Measurements from ENCODE around the gene MSI1.

DNA sequence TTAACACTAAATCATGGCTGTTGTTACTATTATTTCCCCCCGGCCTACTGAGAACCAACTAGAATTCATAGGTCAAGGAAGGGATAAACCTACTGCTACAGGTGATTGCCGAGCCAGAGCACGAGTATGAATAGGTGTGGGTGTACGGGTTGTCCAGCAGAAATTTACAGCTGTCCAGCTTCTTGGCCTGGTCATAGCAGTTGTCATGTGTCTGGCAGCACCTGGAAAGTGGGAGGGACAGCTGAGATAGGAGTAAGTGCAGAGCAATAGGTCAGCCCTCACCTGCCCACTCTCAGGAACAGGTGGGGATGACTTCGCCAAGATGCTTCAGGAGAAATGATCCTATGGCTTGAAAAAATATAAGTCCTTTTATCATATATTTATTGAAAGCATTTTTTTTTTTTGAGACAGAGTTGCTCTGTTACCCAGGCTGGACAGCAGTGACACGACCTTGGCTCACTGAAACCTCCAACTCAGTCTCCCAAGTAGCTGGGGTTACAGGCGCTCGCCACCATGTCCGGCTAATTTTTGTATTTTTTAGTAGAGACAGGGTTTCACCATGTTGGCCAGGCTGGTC is 44.0 kb downstream of the MSI1 start:
- TF ChIP-seq, protein P1, sequence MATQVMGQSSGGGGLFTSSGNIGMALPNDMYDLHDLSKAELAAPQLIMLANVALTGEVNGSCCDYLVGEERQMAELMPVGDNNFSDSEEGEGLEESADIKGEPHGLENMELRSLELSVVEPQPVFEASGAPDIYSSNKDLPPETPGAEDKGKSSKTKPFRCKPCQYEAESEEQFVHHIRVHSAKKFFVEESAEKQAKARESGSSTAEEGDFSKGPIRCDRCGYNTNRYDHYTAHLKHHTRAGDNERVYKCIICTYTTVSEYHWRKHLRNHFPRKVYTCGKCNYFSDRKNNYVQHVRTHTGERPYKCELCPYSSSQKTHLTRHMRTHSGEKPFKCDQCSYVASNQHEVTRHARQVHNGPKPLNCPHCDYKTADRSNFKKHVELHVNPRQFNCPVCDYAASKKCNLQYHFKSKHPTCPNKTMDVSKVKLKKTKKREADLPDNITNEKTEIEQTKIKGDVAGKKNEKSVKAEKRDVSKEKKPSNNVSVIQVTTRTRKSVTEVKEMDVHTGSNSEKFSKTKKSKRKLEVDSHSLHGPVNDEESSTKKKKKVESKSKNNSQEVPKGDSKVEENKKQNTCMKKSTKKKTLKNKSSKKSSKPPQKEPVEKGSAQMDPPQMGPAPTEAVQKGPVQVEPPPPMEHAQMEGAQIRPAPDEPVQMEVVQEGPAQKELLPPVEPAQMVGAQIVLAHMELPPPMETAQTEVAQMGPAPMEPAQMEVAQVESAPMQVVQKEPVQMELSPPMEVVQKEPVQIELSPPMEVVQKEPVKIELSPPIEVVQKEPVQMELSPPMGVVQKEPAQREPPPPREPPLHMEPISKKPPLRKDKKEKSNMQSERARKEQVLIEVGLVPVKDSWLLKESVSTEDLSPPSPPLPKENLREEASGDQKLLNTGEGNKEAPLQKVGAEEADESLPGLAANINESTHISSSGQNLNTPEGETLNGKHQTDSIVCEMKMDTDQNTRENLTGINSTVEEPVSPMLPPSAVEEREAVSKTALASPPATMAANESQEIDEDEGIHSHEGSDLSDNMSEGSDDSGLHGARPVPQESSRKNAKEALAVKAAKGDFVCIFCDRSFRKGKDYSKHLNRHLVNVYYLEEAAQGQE (IDR thresholded peaks at IDR 0.05; ENCODE audit: low read depth): no peak
- TF ChIP-seq YY1 (IDR thresholded peaks at IDR 0.05; ENCODE audit: low read depth) (no peak), EGR1 (IDR thresholded peaks at IDR 0.05) (no peak), CREB1 (IDR thresholded peaks at IDR 0.05; ENCODE audit: low read depth) (no peak), NFIC (IDR thresholded peaks at IDR 0.05) (no peak), TAF1 (IDR thresholded peaks at IDR 0.05; ENCODE audit: low read depth) (no peak), ZBTB7A (IDR thresholded peaks at IDR 0.05; ENCODE audit: low read depth) (no peak), EP300 (IDR thresholded peaks at IDR 0.05; ENCODE audit: borderline replicate concordance) (no peak)
- TF ChIP-seq, protein P2, sequence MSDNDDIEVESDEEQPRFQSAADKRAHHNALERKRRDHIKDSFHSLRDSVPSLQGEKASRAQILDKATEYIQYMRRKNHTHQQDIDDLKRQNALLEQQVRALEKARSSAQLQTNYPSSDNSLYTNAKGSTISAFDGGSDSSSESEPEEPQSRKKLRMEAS (IDR thresholded peaks at IDR 0.05): no peak

Data from Ishikawa (cell line).